Left ventricle myocardium inferior (tissue), 1 donor: ENCODE measurements around the gene PIGK. TPM values are rescaled to one million over a fixed set of nuclear protein-coding genes. Genes with fewer than 3 reads are reported as not detected.
"Not testable (repeated sequence)": the region's sequence is repeated elsewhere in the genome, so short reads cannot be mapped to it uniquely, and the experiment has no call there.

Experiments
- DNase-seq: peaks from one replicate; pipeline ENCODE4 v3.0.0-alpha.2; 2020
- H3K27ac ChIP-seq: fragments of 200-600 bp; replicated peaks from 2 replicates; pipeline ENCODE4 v1.8.0; 2021
- H3K27me3 ChIP-seq: fragments of 200-600 bp; 2 replicates; pipeline ENCODE4 v1.8.0; 2021; ENCODE audit warnings: low read depth
- H3K36me3 ChIP-seq: fragments of 200-600 bp; 2 replicates; pipeline ENCODE4 v1.8.0; 2021
- H3K4me1 ChIP-seq: fragments of 200-600 bp; 2 replicates; pipeline ENCODE4 v1.8.0; 2021
- H3K4me3 ChIP-seq: fragments of 200-600 bp; 2 replicates; pipeline ENCODE4 v1.8.0; 2021; ENCODE audit warnings: mild to moderate bottlenecking, moderate library complexity
- H3K9me3 ChIP-seq: fragments of 200-600 bp; replicated peaks from 2 replicates; pipeline ENCODE4 v1.8.0; 2021
- intact Hi-C: fragments of 100-400 bp; cut with micrococcal nuclease; formaldehyde crosslinking; loops from one replicate; pipeline ENCODE4 v1.11.0; 2022
- total RNA-seq: library from RNA; stranded (reverse); fragmentation: NEBNext Ultra II Directional; extraction: Animal tissue kit (Norgen Biotek cat#: 25700); gene quantifications from one replicate; pipeline ENCODE4 v1.2.1, GENCODE V29; 2021
- TF ChIP-seq, protein P1 (sequence below): fragments of 200-600 bp; IDR thresholded peaks from 2 replicates; pipeline ENCODE4 v1.8.0; 2021; ENCODE audit warnings: antibody characterized with exemption, mild to moderate bottlenecking, borderline replicate concordance
- donor health status: DM: no; HTN: yes; CAD: no; lungs with severe emphysema.

PIGK gene
- total RNA-seq, 1 donor from 2014 or later, result 31.1 TPM

DNA sequence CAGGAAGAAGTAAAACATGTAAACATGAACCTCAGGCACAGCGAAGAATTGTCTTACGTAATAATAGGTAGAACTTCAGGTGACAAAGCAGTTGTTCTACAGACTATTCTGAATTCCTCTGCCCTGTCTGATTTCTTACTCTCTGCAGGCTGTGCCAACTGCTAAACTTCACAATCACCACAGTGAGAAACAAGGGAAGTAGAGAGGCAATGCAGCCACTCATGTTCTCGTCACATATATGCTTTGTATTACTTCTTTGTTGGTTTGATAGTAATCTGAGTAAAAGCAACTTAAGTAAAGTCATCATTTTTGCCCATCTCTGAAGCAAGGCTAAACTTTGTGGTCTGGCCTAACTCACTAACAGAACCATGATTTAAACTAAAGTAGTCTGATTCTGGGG lies 21.9 kb downstream of the PIGK start:
- H3K27ac ChIP-seq, result no peak overlapping the region
- H3K9me3 ChIP-seq, result no peaks in the 10 kb centered on the region
- no peaks in the 10 kb centered on the region for H3K27me3 ChIP-seq
- TF ChIP-seq, protein P1, sequence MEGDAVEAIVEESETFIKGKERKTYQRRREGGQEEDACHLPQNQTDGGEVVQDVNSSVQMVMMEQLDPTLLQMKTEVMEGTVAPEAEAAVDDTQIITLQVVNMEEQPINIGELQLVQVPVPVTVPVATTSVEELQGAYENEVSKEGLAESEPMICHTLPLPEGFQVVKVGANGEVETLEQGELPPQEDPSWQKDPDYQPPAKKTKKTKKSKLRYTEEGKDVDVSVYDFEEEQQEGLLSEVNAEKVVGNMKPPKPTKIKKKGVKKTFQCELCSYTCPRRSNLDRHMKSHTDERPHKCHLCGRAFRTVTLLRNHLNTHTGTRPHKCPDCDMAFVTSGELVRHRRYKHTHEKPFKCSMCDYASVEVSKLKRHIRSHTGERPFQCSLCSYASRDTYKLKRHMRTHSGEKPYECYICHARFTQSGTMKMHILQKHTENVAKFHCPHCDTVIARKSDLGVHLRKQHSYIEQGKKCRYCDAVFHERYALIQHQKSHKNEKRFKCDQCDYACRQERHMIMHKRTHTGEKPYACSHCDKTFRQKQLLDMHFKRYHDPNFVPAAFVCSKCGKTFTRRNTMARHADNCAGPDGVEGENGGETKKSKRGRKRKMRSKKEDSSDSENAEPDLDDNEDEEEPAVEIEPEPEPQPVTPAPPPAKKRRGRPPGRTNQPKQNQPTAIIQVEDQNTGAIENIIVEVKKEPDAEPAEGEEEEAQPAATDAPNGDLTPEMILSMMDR, result no peak
- H3K4me3 ChIP-seq, result no peak overlapping the region
- H3K4me1 ChIP-seq, result no peaks in the 10 kb centered on the region
- intact Hi-C loops, result no loop called here
- no peak for DNase-seq
- H3K36me3 ChIP-seq, result peaks cover 8% of the 10 kb centered on the region

DNA sequence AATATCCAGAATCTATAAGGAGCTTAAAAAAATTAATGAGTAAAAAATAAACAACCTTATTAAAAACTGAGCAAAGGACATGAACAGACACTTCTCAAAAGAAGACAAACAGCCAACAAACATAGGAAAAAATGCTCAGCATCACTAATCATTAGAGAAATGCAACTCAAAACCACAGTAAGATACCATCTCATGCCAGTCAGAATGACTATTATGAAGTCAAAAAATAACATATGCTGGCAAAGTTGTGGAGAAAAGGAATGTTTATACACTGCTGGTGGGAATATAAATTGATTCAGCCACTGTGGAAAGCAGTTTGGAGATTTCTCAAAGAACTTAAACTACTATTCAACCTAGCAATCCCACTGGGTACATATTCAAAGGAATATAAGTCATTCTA lies 25.3 kb downstream of the PIGK start:
- TF ChIP-seq, protein P1, result no peak
- Histone ChIP-seq H3K27ac (no peak overlapping the region), H3K4me3 (no peak overlapping the region), H3K9me3 (no peaks in the 10 kb centered on the region), H3K36me3 (peaks cover 9% of the 10 kb centered on the region), H3K27me3 (no peaks in the 10 kb centered on the region), H3K4me1 (no peaks in the 10 kb centered on the region)
- intact Hi-C loops, result no loop called here
- no peak for DNase-seq

DNA sequence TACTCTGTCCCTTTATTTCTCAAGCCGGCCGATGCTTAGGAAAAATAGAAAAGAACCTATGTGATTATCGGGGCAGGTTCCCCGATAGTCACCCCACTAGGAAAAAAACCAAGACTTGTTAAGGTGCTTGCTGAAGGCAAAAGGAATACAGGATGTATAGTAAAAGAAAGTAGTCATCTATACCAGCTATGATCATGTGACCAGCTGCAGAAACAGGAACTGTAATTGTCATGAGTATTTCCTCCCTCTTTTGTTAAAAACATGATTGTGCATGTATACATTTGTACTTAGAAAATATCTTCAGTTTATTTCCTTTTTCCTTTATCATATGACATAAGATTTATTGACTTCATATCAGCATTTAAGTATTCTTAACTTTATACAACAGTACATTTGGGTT lies 30.5 kb downstream of the PIGK start:
- DNase-seq, result no peak
- intact Hi-C loops, result no loop called here
- Histone ChIP-seq H3K27ac (no peak overlapping the region), H3K27me3 (no peaks in the 10 kb centered on the region), H3K4me1 (no peaks in the 10 kb centered on the region), H3K9me3 (no peaks in the 10 kb centered on the region), H3K36me3 (peaks cover 4% of the 10 kb centered on the region), H3K4me3 (no peak overlapping the region)
- TF ChIP-seq, protein P1, result no peak

DNA sequence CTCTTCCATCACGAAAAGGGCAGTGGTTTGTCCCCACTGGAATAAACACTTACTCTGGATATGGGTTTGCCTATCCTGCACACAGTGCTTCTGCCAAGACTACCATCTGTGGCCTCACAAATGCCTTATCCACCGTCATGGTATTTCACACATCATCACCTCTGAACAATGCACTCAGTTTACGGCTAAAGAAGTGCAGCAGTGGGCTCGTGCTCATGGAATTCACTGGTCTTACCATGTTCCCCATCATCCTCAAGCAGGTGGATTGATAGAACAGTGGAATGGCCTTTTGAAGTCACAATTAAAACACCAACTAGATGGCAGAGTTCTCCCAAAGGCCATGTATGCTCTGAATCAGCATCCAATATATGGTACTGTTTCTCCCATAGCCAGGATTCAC lies 32.3 kb downstream of the PIGK start:
- H3K27ac ChIP-seq, H3K36me3 ChIP-seq, H3K4me3 ChIP-seq, DNase-seq, H3K9me3 ChIP-seq, H3K27me3 ChIP-seq, intact Hi-C loops, H3K4me1 ChIP-seq: not testable (repeated sequence)

DNA sequence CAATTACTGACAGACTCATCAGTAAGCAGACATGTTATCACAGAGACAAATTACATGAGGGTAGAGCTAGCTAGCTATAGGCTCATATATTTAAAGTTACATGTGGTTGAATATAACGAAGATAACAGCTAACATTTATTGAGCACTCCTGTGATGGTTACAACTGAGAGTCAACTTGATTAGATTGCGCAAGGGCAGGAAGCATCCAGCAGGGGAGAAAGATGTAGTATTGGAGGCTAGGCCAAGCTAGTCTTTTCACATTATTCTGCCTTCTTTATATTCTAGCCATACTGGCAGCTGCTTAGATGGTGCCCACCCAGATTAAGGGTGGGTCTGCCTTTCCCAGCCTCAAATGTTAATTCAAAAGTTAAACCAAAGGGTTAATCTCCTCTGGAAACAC lies 37.1 kb downstream of the PIGK start:
- no peaks in the 10 kb centered on the region for H3K27me3 ChIP-seq

DNA sequence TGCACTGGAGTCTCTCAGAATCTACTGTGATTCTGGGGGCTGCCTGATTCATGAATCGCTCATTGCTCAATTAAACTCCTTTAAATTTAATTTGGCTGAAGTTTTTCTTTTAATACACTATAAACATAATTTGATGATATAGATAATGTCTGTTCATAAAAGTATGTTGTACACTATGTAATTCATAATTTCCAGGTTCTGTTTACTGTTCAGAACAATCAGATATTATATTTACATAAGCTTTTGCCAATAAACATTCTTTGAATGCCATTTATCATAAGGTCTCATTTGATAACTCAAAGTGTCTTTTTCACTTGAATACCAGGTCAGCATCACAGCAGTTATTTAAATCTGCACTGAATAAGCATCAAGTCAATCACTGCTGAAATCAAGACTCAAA lies 39.6 kb downstream of the PIGK start:
- Histone ChIP-seq H3K4me3 (no peak overlapping the region), H3K9me3 (peaks cover 40% of the 10 kb centered on the region), H3K36me3 (peaks cover 18% of the 10 kb centered on the region), H3K4me1 (no peaks in the 10 kb centered on the region), H3K27me3 (no peaks in the 10 kb centered on the region), H3K27ac (no peak overlapping the region)
- DNase-seq, result no peak
- TF ChIP-seq, protein P1, result no peak
- intact Hi-C loops, result no loop called here

More for the DNA sequence above, 37.1 kb downstream of the PIGK start:
- no peak overlapping the region for H3K27ac ChIP-seq
- TF ChIP-seq, protein P1, result no peak
- intact Hi-C loops, result no loop called here
- no peak for DNase-seq
- H3K4me1 ChIP-seq, result no peaks in the 10 kb centered on the region
- H3K4me3 ChIP-seq, result no peak overlapping the region
- H3K9me3 ChIP-seq, result peaks cover 15% of the 10 kb centered on the region
- H3K36me3 ChIP-seq, result peaks cover 12% of the 10 kb centered on the region
